NCI-H526 (cell line): ENCODE data around the gene STAT5A.
A peak's percentile ranks its signal among the peaks of the same experiment; 100 is the strongest.
"Not testable (repeated sequence)": the region's sequence is repeated elsewhere in the genome, so short reads cannot be mapped to it uniquely, and the experiment has no call there.

Experiments
- DNase-seq, 2 experiments: peaks; one replicate each; lab custom pipeline; 2025; lab: John Stamatoyannopoulos, UW

Gene STAT5A

GRCh38 chr17:42287977-42288802, at the start of gene STAT5A:
Gene STAT5A (plus strand): TSS chr17:42288498. CDS start chr17:42289412, 914 bp downstream.
- DNase-seq: peak; percentile 19 to 77

GRCh38 chr17:42239576-42239975, 48.7 kb upstream of the STAT5A start:
- DNase-seq: not testable (repeated sequence)

GRCh38 chr17:42240201-42240600, 48.1 kb upstream of the STAT5A start:
- DNase-seq: no peak

GRCh38 chr17:42240863-42241262, 47.4 kb upstream of the STAT5A start:
- not testable (repeated sequence) for DNase-seq

GRCh38 chr17:42241871-42242270, 46.4 kb upstream of the STAT5A start:
- DNase-seq: no peak

- no peak for DNase-seq
These were observed 44.8 kb upstream of the STAT5A start for GRCh38 chr17:42243493-42243982.

GRCh38 chr17:42244116-42244515, 44.2 kb upstream of the STAT5A start:
- not testable (repeated sequence) for DNase-seq

GRCh38 chr17:42245183-42245582, 43.1 kb upstream of the STAT5A start:
- not testable (repeated sequence) for DNase-seq

- no peak for DNase-seq
These were observed 41.8 kb upstream of the STAT5A start for GRCh38 chr17:42246515-42246914.

GRCh38 chr17:42247734-42248133, 40.6 kb upstream of the STAT5A start:
- no peak for DNase-seq

GRCh38 chr17:42248351-42249179, 39.7 kb upstream of the STAT5A start:
- DNase-seq: no peak

GRCh38 chr17:42249681-42250446, 38.4 kb upstream of the STAT5A start:
- no peak for DNase-seq

GRCh38 chr17:42251115-42251514, 37.2 kb upstream of the STAT5A start:
- no peak for DNase-seq

GRCh38 chr17:42252597-42253550, 35.4 kb upstream of the STAT5A start:
- DNase-seq: no peak

GRCh38 chr17:42253578-42253977, 34.7 kb upstream of the STAT5A start:
- no peak for DNase-seq

GRCh38 chr17:42255445-42255844, 32.9 kb upstream of the STAT5A start:
- no peak for DNase-seq

GRCh38 chr17:42260318-42260717, 28.0 kb upstream of the STAT5A start:
- DNase-seq: no peak

- not testable (repeated sequence) for DNase-seq
These were observed 23.9 kb upstream of the STAT5A start for GRCh38 chr17:42264366-42264765.

- no peak for DNase-seq
These were observed 21.8 kb upstream of the STAT5A start for GRCh38 chr17:42266462-42266861.

GRCh38 chr17:42266918-42267766, 21.2 kb upstream of the STAT5A start:
- DNase-seq: no peak
